GM12801 (cell line): ENCODE measurements around the gene CYTH1.

Experiments used
- CTCF ChIP-seq: IDR thresholded peaks from one replicate; pipeline ENCODE4 v1.5.1; 2011; ENCODE audit warnings: control low read depth; ENCODE audit not compliant: insufficient read length; ENCODE audit errors: extremely low read depth

The CYTH1 gene

GRCh38 chr17:78673395-78673794 is 108.7 kb downstream of the CYTH1 start:
- no peak for TF ChIP-seq CTCF

GRCh38 chr17:78672871-78673371 is 109.2 kb downstream of the CYTH1 start:
- TF ChIP-seq CTCF, result no peak

- no peak for TF ChIP-seq CTCF
These were observed 110.1 kb downstream of the CYTH1 start for GRCh38 chr17:78672005-78672404.

GRCh38 chr17:78670850-78671725 is 111.0 kb downstream of the CYTH1 start:
- no peak for TF ChIP-seq CTCF

GRCh38 chr17:78669975-78670518 is 112.0 kb downstream of the CYTH1 start:
- TF ChIP-seq CTCF, result no peak

GRCh38 chr17:78669256-78669974 is 112.7 kb downstream of the CYTH1 start:
- no peak for TF ChIP-seq CTCF

- no peak for TF ChIP-seq CTCF
These were observed 113.2 kb downstream of the CYTH1 start for GRCh38 chr17:78668847-78669246.
